ENCODE results near the gene SP5.

Gene SP5

GRCh38 chr2:170671079-170671478 is 44.1 kb upstream of the SP5 start:
- TF ChIP-seq FOXP2 (optimal IDR thresholded peaks at IDR 0.05; ENCODE audit: borderline replicate concordance, extremely low read depth, extremely low read length, insufficient read depth) (no peak), TAF1 (IDR thresholded peaks at IDR 0.05; ENCODE audit: borderline replicate concordance, insufficient read depth, low read length) (no peak), POLR2AphosphoS5 (IDR thresholded peaks at IDR 0.05; ENCODE audit: low read depth, low read length) (no peak), SIN3A (IDR thresholded peaks at IDR 0.05; ENCODE audit: borderline replicate concordance, insufficient read depth, low read length) (no peak)
- TF ChIP-seq, protein P1, sequence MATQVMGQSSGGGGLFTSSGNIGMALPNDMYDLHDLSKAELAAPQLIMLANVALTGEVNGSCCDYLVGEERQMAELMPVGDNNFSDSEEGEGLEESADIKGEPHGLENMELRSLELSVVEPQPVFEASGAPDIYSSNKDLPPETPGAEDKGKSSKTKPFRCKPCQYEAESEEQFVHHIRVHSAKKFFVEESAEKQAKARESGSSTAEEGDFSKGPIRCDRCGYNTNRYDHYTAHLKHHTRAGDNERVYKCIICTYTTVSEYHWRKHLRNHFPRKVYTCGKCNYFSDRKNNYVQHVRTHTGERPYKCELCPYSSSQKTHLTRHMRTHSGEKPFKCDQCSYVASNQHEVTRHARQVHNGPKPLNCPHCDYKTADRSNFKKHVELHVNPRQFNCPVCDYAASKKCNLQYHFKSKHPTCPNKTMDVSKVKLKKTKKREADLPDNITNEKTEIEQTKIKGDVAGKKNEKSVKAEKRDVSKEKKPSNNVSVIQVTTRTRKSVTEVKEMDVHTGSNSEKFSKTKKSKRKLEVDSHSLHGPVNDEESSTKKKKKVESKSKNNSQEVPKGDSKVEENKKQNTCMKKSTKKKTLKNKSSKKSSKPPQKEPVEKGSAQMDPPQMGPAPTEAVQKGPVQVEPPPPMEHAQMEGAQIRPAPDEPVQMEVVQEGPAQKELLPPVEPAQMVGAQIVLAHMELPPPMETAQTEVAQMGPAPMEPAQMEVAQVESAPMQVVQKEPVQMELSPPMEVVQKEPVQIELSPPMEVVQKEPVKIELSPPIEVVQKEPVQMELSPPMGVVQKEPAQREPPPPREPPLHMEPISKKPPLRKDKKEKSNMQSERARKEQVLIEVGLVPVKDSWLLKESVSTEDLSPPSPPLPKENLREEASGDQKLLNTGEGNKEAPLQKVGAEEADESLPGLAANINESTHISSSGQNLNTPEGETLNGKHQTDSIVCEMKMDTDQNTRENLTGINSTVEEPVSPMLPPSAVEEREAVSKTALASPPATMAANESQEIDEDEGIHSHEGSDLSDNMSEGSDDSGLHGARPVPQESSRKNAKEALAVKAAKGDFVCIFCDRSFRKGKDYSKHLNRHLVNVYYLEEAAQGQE (IDR thresholded peaks at IDR 0.05; ENCODE audit: insufficient read depth in 1 of 2, low read depth in 2 of 2, low read length in 2 of 2), result no peak

GRCh38 chr2:170675701-170676100 is 39.4 kb upstream of the SP5 start:
- TF ChIP-seq POLR2AphosphoS5 (IDR thresholded peaks at IDR 0.05; ENCODE audit: low read depth, low read length) (no peak), TAF1 (IDR thresholded peaks at IDR 0.05; ENCODE audit: borderline replicate concordance, insufficient read depth, low read length) (no peak), SIN3A (IDR thresholded peaks at IDR 0.05; ENCODE audit: borderline replicate concordance, insufficient read depth, low read length) (no peak), FOXP2 (optimal IDR thresholded peaks at IDR 0.05; ENCODE audit: borderline replicate concordance, extremely low read depth, extremely low read length, insufficient read depth) (no peak)
- TF ChIP-seq, protein P1 (IDR thresholded peaks at IDR 0.05; ENCODE audit: insufficient read depth in 1 of 2, low read depth in 2 of 2, low read length in 2 of 2), result no peak

- TF ChIP-seq SIN3A (IDR thresholded peaks at IDR 0.05; ENCODE audit: borderline replicate concordance, insufficient read depth, low read length) (no peak), TAF1 (IDR thresholded peaks at IDR 0.05; ENCODE audit: borderline replicate concordance, insufficient read depth, low read length) (no peak), FOXP2 (optimal IDR thresholded peaks at IDR 0.05; ENCODE audit: borderline replicate concordance, extremely low read depth, extremely low read length, insufficient read depth) (no peak), POLR2AphosphoS5 (IDR thresholded peaks at IDR 0.05; ENCODE audit: low read depth, low read length) (no peak)
- TF ChIP-seq, protein P1 (IDR thresholded peaks at IDR 0.05; ENCODE audit: insufficient read depth in 1 of 2, low read depth in 2 of 2, low read length in 2 of 2), result no peak
Measured at GRCh38 chr2:170679607-170680079, 35.5 kb upstream of the SP5 start.

- TF ChIP-seq SIN3A (IDR thresholded peaks at IDR 0.05; ENCODE audit: borderline replicate concordance, insufficient read depth, low read length), result no peak
- TF ChIP-seq, protein P1 (IDR thresholded peaks at IDR 0.05; ENCODE audit: insufficient read depth in 1 of 2, low read depth in 2 of 2, low read length in 2 of 2), result no peak
- TF ChIP-seq TAF1 (IDR thresholded peaks at IDR 0.05; ENCODE audit: borderline replicate concordance, insufficient read depth, low read length), result no peak
- TF ChIP-seq POLR2AphosphoS5 (IDR thresholded peaks at IDR 0.05; ENCODE audit: low read depth, low read length), result no peak
- no peak for TF ChIP-seq FOXP2 (optimal IDR thresholded peaks at IDR 0.05; ENCODE audit: borderline replicate concordance, extremely low read depth, extremely low read length, insufficient read depth)
Measured at GRCh38 chr2:170680172-170680941, 34.8 kb upstream of the SP5 start.

Measured in PFSK-1 (cell line).